Measurements from ENCODE around the gene ECEL1.

The ECEL1 gene

DNA sequence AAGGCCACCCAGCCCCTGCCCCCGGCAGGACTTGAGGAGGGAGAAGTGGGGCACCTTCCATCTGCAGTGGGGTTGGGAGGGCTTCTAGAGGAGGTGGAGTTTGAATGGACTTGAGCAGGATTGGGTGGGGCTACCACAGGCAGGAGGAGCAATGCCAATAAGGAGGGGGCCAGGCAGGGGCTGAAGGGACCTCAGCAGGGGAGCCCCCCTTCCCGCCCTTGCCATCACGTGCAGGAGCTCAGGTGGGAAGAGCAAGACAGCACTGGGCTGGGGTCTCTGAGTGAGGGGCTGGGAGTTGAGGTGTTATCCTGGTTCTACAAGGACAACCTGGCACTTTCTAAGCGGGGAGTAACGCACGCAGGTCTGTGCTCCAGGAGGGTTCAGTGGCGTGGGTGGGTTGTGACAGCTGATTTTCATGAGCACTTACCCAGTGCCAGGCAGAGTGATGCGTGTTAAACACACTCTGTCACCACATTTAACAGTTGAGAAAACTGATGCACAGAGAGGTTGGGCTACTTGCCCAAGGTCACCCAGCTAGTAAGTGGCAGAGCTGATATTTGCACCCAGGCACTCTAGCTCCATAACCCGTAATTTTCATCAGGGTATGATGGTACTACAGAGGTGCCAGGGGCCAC, 43.1 kb upstream of the ECEL1 start:
- FAIRE-seq: no peak
- DNase-seq (ENCODE audit: insufficient read length, low spot score): no peak
- TF ChIP-seq CTCF (IDR thresholded peaks at IDR 0.05; ENCODE audit: insufficient read depth, missing control alignments): no peak

DNA sequence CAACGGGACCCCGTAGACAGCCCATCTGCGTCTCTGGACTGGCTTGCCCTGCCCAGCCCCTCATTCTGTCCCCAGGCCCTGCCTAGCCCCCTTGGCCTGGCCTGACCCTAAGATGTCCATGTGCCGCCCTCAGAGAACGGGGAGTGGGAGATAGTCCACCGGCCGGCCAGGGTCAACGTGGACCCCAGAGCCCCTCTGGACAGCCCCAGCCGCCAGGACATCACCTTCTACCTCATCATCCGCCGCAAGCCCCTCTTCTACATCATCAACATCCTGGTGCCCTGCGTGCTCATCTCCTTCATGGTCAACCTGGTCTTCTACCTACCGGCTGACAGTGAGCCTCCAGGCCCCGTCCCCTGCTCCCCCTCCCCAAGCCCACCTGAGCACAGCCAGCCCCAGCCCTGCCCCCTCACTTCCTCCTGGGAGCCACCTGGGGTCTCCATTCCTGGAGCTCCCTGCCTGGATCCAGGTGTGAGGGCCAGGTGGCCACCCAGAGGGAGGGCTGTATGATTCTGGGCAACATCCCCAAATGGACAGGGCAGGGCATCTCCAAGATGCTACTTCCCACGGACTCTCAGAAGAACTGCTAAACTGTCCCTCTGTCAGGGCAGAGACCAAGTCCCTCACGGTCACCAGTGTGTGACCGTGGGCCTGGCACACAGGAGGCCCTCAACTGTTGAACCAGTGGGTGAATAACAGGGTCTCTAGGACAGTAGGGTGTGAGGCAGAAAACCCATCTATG, 42.3 kb upstream of the ECEL1 start:
- DNase-seq (ENCODE audit: insufficient read length, low spot score): no peak
- no peak for FAIRE-seq
- no peak for TF ChIP-seq CTCF (IDR thresholded peaks at IDR 0.05; ENCODE audit: insufficient read depth, missing control alignments)

DNA sequence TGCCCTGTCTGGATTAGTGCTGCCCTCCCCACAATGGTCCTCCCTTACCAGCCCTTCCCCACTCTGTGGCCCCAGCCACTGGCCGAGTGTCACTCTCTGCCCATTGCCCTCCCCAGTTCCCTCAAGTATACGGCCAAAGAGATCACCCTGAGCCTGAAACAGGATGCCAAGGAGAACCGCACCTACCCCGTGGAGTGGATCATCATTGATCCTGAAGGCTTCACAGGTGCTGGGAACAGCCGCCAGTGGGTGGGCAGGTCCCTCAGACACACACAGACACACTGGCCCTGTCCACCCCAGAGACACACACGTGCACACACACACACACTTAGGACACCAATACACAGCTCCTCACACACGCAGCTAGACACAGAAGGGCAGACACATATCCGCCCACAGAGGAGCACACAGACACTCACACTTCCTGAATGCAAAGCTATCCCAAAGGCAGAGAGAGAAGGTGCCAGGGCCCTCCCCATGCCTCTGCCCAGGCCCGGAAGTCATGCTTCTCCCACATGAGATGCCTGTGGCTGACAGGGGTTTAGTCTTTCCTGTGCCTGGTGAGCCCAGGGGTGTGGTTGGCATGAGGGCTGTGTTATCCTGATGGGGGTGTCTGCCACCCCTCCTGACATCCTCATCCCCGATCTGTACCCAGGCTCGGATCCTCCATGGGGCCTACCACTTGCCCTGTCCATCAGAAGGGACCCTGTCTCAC, 41.3 kb upstream of the ECEL1 start:
- DNase-seq (ENCODE audit: insufficient read length, low spot score): no peak
- TF ChIP-seq CTCF (IDR thresholded peaks at IDR 0.05; ENCODE audit: insufficient read depth, missing control alignments): no peak
- no peak for FAIRE-seq

DNA sequence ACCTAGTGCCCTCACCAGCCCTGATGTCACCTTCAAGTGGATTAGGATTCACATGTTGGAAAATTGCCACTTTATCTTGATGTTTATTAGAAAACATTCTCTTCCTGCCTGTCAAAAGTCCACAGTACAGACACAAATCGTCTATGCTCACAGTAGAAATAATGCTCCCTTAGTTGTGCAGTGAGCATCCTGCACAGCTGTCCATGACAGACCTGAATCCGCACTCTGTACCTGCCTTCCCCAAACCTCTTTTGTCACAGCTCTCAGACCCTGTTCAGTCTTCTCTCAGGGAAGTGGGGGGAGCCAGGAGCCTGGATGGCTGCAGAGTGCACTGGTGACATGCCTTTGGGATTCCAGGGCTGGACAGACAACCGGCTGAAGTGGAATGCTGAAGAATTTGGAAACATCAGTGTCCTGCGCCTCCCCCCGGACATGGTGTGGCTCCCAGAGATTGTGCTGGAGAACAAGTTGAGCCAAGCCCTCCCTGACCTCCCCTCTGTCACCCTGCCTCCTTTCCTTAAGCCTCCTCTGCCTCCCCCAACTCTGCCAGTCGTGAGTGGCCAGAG, 40.4 kb upstream of the ECEL1 start:
- no peak for TF ChIP-seq CTCF (IDR thresholded peaks at IDR 0.05; ENCODE audit: insufficient read depth, missing control alignments)
- DNase-seq (ENCODE audit: insufficient read length, low spot score): no peak
- no peak for FAIRE-seq

GRCh38 chr2:232526372-232526941, 38.8 kb upstream of the ECEL1 start:
- no peak for TF ChIP-seq CTCF (IDR thresholded peaks at IDR 0.05; ENCODE audit: insufficient read depth, missing control alignments)
- DNase-seq (ENCODE audit: insufficient read length, low spot score): no peak
- FAIRE-seq: no peak

GRCh38 chr2:232525791-232526371, 38.2 kb upstream of the ECEL1 start, which contains the start of gene CHRND:
TSS of gene CHRND (plus strand) at chr2:232526160. CDS start at chr2:232526216, 56 bp downstream.
- FAIRE-seq (no peak), DNase-seq (ENCODE audit: insufficient read length, low spot score) (peak; percentile 64)
- TF ChIP-seq CTCF (IDR thresholded peaks at IDR 0.05; ENCODE audit: insufficient read depth, missing control alignments): no peak
